NB4 (cell line): ENCODE data around the gene GLO1.

Experiments used
- DNase-seq: peaks from one replicate; pipeline ENCODE4 v3.0.0; 2010; ENCODE audit warnings: low read depth
- H3K4me3 ChIP-seq: one replicate; pipeline ENCODE4 v1.5.1; 2011; ENCODE audit warnings: mild to moderate bottlenecking, low read depth, low read length, moderate library complexity
- MYC ChIP-seq: IDR thresholded peaks from 2 replicates; pipeline ENCODE4 v1.6.1; 2011; ENCODE audit warnings: low read depth, low read length
- POLR2A ChIP-seq: IDR thresholded peaks from 2 replicates; pipeline ENCODE4 v1.6.1; 2011; ENCODE audit warnings: mild to moderate bottlenecking; ENCODE audit not compliant: insufficient read length; ENCODE audit errors: extremely low read depth
- TF ChIP-seq, protein P1 (sequence below): IDR thresholded peaks from 2 replicates; pipeline ENCODE4 v1.6.1; 2011; ENCODE audit warnings: low read depth, low read length
- TF ChIP-seq, protein P2 (sequence below): IDR thresholded peaks from one replicate; pipeline ENCODE4 v1.5.1; 2012; ENCODE audit warnings: low read depth, low read length

GLO1 gene

DNA sequence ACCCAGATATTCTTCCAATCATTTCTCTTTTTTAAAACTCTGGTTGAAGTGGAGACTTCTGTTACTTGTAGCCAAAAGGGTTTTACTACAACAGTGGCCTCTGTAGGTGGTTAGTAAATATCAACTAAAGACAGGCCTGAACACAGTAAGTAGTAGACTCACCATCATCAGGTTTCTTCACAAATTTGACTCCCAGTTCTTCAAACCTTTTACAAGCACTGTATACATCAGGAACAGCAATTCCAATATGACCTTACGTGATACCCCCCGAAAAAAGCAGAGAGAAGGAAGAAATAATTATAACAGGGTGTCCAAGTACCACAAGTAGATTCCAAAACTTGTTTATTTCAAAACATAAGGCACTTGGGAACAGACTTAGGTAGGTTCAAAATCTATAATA, 21.1 kb downstream of the GLO1 start:
- no peak overlapping the region for H3K4me3 ChIP-seq
- DNase-seq: no peak
- TF ChIP-seq POLR2A: no peak
- TF ChIP-seq, protein P1, sequence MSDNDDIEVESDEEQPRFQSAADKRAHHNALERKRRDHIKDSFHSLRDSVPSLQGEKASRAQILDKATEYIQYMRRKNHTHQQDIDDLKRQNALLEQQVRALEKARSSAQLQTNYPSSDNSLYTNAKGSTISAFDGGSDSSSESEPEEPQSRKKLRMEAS: no peak
- TF ChIP-seq, protein P2, sequence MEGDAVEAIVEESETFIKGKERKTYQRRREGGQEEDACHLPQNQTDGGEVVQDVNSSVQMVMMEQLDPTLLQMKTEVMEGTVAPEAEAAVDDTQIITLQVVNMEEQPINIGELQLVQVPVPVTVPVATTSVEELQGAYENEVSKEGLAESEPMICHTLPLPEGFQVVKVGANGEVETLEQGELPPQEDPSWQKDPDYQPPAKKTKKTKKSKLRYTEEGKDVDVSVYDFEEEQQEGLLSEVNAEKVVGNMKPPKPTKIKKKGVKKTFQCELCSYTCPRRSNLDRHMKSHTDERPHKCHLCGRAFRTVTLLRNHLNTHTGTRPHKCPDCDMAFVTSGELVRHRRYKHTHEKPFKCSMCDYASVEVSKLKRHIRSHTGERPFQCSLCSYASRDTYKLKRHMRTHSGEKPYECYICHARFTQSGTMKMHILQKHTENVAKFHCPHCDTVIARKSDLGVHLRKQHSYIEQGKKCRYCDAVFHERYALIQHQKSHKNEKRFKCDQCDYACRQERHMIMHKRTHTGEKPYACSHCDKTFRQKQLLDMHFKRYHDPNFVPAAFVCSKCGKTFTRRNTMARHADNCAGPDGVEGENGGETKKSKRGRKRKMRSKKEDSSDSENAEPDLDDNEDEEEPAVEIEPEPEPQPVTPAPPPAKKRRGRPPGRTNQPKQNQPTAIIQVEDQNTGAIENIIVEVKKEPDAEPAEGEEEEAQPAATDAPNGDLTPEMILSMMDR: no peak
- TF ChIP-seq MYC: no peak

DNA sequence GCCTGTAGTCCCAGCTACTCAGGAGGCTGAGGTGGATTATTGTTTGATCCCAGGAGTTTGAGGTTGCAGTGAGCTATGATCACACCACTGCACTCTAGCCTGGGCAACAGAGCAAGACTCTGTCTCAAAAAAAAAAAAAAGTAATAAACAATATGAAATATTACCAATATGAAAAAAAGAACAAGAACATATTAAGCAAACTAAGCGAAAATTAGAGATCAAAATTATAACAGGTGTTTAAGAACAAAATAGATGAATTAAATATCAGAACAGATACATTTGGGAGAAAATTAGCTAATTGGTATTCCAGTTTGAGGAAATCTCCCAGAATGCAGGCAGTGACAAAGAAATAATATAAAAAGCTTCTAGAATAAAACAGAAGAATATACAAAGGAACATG, 23.3 kb downstream of the GLO1 start:
- no peak for TF ChIP-seq MYC
- no peak for TF ChIP-seq POLR2A
- TF ChIP-seq, protein P1: no peak
- TF ChIP-seq, protein P2: no peak

DNA sequence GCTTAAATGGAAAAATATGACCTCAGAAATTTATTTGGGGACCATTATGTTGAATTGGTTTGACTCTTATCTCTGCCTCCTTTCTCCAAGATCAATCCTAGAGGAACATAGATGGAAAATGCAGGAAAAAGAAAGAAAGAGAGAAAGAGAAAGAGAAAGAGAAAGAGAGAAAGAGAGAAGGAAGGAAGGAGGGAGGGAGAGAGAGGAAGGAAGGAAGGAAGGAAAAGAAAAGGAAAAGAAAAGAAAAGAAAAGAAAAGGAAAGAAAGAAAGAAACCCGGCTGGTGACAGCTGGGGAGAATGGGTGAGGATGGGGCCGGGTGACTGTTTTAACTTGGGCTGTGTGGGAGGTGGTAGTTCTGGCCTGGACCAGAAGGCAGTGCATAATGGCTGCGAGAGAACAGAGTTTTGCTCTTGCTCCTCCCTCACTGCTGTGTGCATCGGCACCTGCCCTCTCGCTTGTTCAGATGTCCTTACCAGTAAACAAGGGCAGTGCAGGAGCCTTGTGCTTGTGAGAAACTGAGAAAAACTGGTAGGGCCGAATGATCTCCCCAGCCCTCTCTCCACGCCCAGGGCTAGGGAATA, 24.7 kb downstream of the GLO1 start:
- no peak for DNase-seq
- no peak overlapping the region for H3K4me3 ChIP-seq
- TF ChIP-seq POLR2A (no peak), MYC (no peak)
- TF ChIP-seq, protein P2: no peak
- TF ChIP-seq, protein P1: no peak

More for the DNA sequence above, 23.3 kb downstream of the GLO1 start:
- DNase-seq: no peak
- no peak overlapping the region for H3K4me3 ChIP-seq

DNA sequence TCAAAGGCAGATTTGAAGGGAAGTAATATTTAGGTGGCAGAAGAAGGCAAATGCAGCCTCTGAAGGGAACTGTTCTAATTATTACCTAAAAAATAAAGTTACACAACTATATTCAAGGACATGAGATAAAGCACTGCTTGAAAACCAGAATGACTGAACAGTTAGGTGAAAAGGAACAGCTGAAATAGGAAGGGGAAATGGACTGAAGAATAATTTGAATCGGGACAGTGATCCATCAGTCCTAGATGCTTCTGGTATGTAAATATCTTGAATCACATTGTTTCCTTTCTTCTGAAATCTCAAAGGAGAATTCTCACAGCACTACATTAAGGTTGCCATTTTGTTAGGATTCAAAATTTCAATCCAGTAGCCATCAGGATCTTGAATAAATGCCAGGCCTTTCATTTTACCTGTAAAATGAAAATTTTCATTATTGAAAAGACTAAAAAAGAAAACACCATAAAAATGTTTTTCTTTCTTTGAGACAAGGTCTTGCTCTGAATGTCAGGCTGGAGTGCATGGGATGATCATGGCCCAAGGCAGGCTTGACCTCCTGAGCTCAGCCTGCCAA, 25.9 kb downstream of the GLO1 start:
- no peak overlapping the region for H3K4me3 ChIP-seq
- no peak for DNase-seq
- TF ChIP-seq, protein P1: no peak
- TF ChIP-seq POLR2A (no peak), MYC (no peak)
- TF ChIP-seq, protein P2: no peak

DNA sequence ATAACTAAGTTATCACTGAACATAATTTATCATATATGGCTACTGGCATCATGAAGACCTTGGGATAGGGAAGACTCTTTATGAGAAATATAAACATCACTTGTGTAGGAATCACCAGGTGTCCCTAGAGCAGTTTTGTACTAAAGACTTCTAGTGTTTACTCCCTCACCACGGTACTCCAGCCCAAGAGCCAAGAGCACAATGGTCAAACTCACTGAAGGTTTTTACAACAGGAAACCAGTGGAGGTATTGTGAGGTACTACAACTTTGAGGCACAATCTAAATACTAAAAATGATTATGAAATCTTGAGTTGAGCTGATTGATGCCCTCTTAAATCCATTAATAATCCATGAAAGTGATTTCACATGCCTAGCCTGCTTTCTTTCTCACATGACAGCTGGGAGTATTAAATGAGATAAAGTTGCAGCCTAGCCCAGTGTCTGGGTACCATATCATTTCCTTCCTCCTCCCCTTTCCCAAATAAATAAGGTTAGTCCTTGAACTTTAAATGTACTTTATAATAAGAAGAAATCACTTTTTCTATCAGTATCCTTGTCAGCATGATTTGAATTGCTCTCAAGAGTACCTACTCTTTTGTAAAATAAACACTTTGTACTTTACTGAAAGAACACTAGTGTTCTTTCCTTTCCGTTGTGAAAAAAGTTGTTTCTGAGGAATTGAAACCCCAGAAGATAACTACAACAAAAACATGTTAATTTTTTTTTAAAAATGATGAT, 26.5 kb downstream of the GLO1 start:
- TF ChIP-seq MYC (no peak), POLR2A (no peak)
- TF ChIP-seq, protein P2: no peak
- TF ChIP-seq, protein P1: no peak
- H3K4me3 ChIP-seq: no peak overlapping the region
- no peak for DNase-seq
